GM23248 (cell line): Measurements from ENCODE around the gene ERFL.

ENCODE experiments used
- EZH2 ChIP-seq: fragments of 200-600 bp; sonication (generic); IDR thresholded peaks from 2 replicates; pipeline ENCODE4 v1.6.1; 2018; ENCODE audit warnings: antibody characterized with exemption, mild to moderate bottlenecking; ENCODE audit not compliant: insufficient read depth, poor library complexity, severe bottlenecking
- EZH2phosphoT487 ChIP-seq: fragments of 200-600 bp; sonication (generic); IDR thresholded peaks from 2 replicates; pipeline ENCODE4 v1.6.1; 2018; ENCODE audit warnings: antibody characterized with exemption, moderate library complexity, mild to moderate bottlenecking, low read depth; ENCODE audit not compliant: insufficient read depth

GRCh38 chr19:41861846-41862245 is 66.4 kb downstream of the ERFL start:
- TF ChIP-seq EZH2 (no peak), EZH2phosphoT487 (no peak)
